ENCODE measurements around the gene KRTAP4-7. TPM values are rescaled to one million over a fixed set of nuclear protein-coding genes. Genes with fewer than 3 reads are reported as not detected.

The KRTAP4-7 gene
- total RNA-seq, 1 donor = 0.72 TPM

- no peak for DNase-seq (ENCODE audit: insufficient read length, low spot score, missing footprints)
- no peaks in the 10 kb centered on the region for H4K20me1 ChIP-seq (ENCODE audit: insufficient read depth, low read length)
Observed at GRCh38 chr17:41125064-41125463, 41.1 kb downstream of the KRTAP4-7 start.

GRCh38 chr17:41126412-41126811 is 42.5 kb downstream of the KRTAP4-7 start:
- H3K36me3 ChIP-seq (ENCODE audit: insufficient read depth, low read length) = no peaks in the 10 kb centered on the region
- H3K4me3 ChIP-seq (ENCODE audit: insufficient read depth, low read length) = no peak overlapping the region
- no peak for TF ChIP-seq CTCF (IDR thresholded peaks at IDR 0.05; ENCODE audit: extremely low read depth, low read depth, low read length)
- no peaks in the 10 kb centered on the region for H3K27me3 ChIP-seq (ENCODE audit: insufficient read depth, low read length)
- H4K20me1 ChIP-seq (ENCODE audit: insufficient read depth, low read length) = no peaks in the 10 kb centered on the region
- H2AFZ ChIP-seq (ENCODE audit: low read length) = no peak overlapping the region
- H3K4me1 ChIP-seq (ENCODE audit: insufficient read depth, low read length) = peaks cover 9% of the 10 kb centered on the region
- H3K27ac ChIP-seq (ENCODE audit: low read depth, low read length) = no peak overlapping the region
- H3K79me2 ChIP-seq (ENCODE audit: insufficient read depth, low read length) = no peaks in the 10 kb centered on the region
- no peak for DNase-seq (ENCODE audit: insufficient read length, low spot score, missing footprints)
- no peaks in the 10 kb centered on the region for H3K9me3 ChIP-seq (ENCODE audit: low read depth, low read length)
- no peak overlapping the region for H3K4me2 ChIP-seq (ENCODE audit: insufficient read depth, low read length)

More at GRCh38 chr17:41125064-41125463, 41.1 kb downstream of the KRTAP4-7 start:
- H3K4me3 ChIP-seq (ENCODE audit: insufficient read depth, low read length) = no peak overlapping the region
- H3K4me2 ChIP-seq (ENCODE audit: insufficient read depth, low read length) = no peak overlapping the region
- H3K79me2 ChIP-seq (ENCODE audit: insufficient read depth, low read length) = no peaks in the 10 kb centered on the region
- H3K27me3 ChIP-seq (ENCODE audit: insufficient read depth, low read length) = no peaks in the 10 kb centered on the region
- no peaks in the 10 kb centered on the region for H3K9me3 ChIP-seq (ENCODE audit: low read depth, low read length)
- no peaks in the 10 kb centered on the region for H3K36me3 ChIP-seq (ENCODE audit: insufficient read depth, low read length)
- H3K27ac ChIP-seq (ENCODE audit: low read depth, low read length) = no peak overlapping the region
- no peak for TF ChIP-seq CTCF (IDR thresholded peaks at IDR 0.05; ENCODE audit: extremely low read depth, low read depth, low read length)
- no peak overlapping the region for H2AFZ ChIP-seq (ENCODE audit: low read length)
- H3K4me1 ChIP-seq (ENCODE audit: insufficient read depth, low read length) = peaks cover 9% of the 10 kb centered on the region

- no peaks in the 10 kb centered on the region for H4K20me1 ChIP-seq (ENCODE audit: insufficient read depth, low read length)
- H3K27ac ChIP-seq (ENCODE audit: low read depth, low read length) = no peak overlapping the region
- TF ChIP-seq CTCF (IDR thresholded peaks at IDR 0.05; ENCODE audit: extremely low read depth, low read depth, low read length) = no peak
- H3K4me3 ChIP-seq (ENCODE audit: insufficient read depth, low read length) = no peak overlapping the region
- no peak overlapping the region for H2AFZ ChIP-seq (ENCODE audit: low read length)
- no peaks in the 10 kb centered on the region for H3K79me2 ChIP-seq (ENCODE audit: insufficient read depth, low read length)
- no peak overlapping the region for H3K4me2 ChIP-seq (ENCODE audit: insufficient read depth, low read length)
- H3K9me3 ChIP-seq (ENCODE audit: low read depth, low read length) = no peaks in the 10 kb centered on the region
- H3K27me3 ChIP-seq (ENCODE audit: insufficient read depth, low read length) = no peaks in the 10 kb centered on the region
- peaks cover 16% of the 10 kb centered on the region for H3K4me1 ChIP-seq (ENCODE audit: insufficient read depth, low read length)
- no peak for DNase-seq (ENCODE audit: insufficient read length, low spot score, missing footprints)
- H3K36me3 ChIP-seq (ENCODE audit: insufficient read depth, low read length) = no peaks in the 10 kb centered on the region
Observed at GRCh38 chr17:41127371-41127770, 43.4 kb downstream of the KRTAP4-7 start.

- H3K79me2 ChIP-seq (ENCODE audit: insufficient read depth, low read length) = no peaks in the 10 kb centered on the region
- H3K9me3 ChIP-seq (ENCODE audit: low read depth, low read length) = no peaks in the 10 kb centered on the region
- no peaks in the 10 kb centered on the region for H3K36me3 ChIP-seq (ENCODE audit: insufficient read depth, low read length)
- peaks cover 19% of the 10 kb centered on the region for H3K4me1 ChIP-seq (ENCODE audit: insufficient read depth, low read length)
- H3K27me3 ChIP-seq (ENCODE audit: insufficient read depth, low read length) = no peaks in the 10 kb centered on the region
- DNase-seq (ENCODE audit: insufficient read length, low spot score, missing footprints) = no peak
- peak overlapping the region; percentile 22 for H3K4me2 ChIP-seq (ENCODE audit: insufficient read depth, low read length)
- no peak for TF ChIP-seq CTCF (IDR thresholded peaks at IDR 0.05; ENCODE audit: extremely low read depth, low read depth, low read length)
- no peaks in the 10 kb centered on the region for H4K20me1 ChIP-seq (ENCODE audit: insufficient read depth, low read length)
- no peak overlapping the region for H2AFZ ChIP-seq (ENCODE audit: low read length)
- H3K4me3 ChIP-seq (ENCODE audit: insufficient read depth, low read length) = no peak overlapping the region
- H3K27ac ChIP-seq (ENCODE audit: low read depth, low read length) = peak overlapping the region; percentile 22
Observed at GRCh38 chr17:41131979-41132378, 48.0 kb downstream of the KRTAP4-7 start.
